Peyer's patch (tissue), 4 donors: ENCODE data around the gene ARL5A.

Experiments
- POLR2A ChIP-seq, 2 donors: fragments of 450-650 bp; IDR thresholded peaks; one replicate each; pipeline ENCODE4 v1.5.1; 2017; ENCODE audit warnings: antibody characterized with exemption in 2 of 2, mild to moderate bottlenecking in 2 of 2, moderate library complexity in 2 of 2
- TF ChIP-seq, protein P1 (sequence below), 6 experiments: fragments of 450-650 bp in 4 of 6; fragments of 200-600 bp in 2 of 6; sonication (generic) in 1 of 6; IDR thresholded peaks; one replicate each; pipeline ENCODE4 v1.5.1; 2017 to 2019; ENCODE audit warnings: antibody characterized with exemption in 6 of 6, mild to moderate bottlenecking in 3 of 6, moderate library complexity in 1 of 6

DNA sequence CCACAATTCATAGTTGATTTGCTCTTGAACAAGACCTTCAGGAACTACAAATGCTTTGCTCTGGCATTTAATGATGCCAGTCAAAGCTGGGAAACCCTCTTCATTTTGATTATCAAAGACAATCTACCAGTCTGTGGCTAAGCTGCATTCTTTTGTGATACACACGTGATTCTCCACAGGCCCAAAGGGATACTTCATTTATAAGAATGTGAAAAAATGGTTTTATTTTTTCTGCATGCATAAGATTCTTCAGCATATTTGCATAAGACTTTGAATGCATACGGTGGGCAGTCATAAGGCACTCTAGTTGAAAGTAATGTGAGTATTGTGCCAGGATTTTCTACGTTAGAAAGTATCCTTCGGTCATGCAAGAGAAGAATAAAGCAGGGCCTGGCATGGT, 33.0 kb upstream of the ARL5A start:
- TF ChIP-seq, protein P1, sequence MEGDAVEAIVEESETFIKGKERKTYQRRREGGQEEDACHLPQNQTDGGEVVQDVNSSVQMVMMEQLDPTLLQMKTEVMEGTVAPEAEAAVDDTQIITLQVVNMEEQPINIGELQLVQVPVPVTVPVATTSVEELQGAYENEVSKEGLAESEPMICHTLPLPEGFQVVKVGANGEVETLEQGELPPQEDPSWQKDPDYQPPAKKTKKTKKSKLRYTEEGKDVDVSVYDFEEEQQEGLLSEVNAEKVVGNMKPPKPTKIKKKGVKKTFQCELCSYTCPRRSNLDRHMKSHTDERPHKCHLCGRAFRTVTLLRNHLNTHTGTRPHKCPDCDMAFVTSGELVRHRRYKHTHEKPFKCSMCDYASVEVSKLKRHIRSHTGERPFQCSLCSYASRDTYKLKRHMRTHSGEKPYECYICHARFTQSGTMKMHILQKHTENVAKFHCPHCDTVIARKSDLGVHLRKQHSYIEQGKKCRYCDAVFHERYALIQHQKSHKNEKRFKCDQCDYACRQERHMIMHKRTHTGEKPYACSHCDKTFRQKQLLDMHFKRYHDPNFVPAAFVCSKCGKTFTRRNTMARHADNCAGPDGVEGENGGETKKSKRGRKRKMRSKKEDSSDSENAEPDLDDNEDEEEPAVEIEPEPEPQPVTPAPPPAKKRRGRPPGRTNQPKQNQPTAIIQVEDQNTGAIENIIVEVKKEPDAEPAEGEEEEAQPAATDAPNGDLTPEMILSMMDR (IDR thresholded peaks at IDR 0.05), result no peak
- no peak for TF ChIP-seq POLR2A (IDR thresholded peaks at IDR 0.05)
